Amniotic stem cell (primary cell): ENCODE measurements around the gene GPHA2.

Experiments
- DNase-seq: peaks from one replicate; lab custom pipeline; 2025; lab: John Stamatoyannopoulos, UW

Gene GPHA2

GRCh38 chr11:64890522-64890939 lies 45.2 kb downstream of the GPHA2 start:
- no peak for DNase-seq

GRCh38 chr11:64888729-64889511 lies 46.8 kb downstream of the GPHA2 start:
- no peak for DNase-seq

DNA sequence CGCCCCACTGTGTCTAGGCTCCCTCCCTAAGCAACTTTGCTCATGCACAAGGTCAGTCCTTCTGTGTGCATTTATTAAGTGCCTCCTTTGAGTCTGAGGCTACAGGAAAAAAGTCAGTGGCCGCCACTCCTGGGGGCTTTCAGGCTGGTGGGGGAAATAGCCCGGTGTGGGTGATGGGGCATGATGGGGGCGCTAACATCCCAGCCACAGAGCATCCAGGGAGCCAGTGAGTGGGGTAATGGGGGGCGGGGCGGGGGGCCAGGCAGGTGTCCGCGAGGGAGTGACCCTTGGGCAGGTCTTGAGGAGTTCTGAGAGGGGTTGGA lies 47.3 kb downstream of the GPHA2 start:
- DNase-seq: no peak

GRCh38 chr11:64887757-64888405 lies 47.8 kb downstream of the GPHA2 start:
- no peak for DNase-seq

DNA sequence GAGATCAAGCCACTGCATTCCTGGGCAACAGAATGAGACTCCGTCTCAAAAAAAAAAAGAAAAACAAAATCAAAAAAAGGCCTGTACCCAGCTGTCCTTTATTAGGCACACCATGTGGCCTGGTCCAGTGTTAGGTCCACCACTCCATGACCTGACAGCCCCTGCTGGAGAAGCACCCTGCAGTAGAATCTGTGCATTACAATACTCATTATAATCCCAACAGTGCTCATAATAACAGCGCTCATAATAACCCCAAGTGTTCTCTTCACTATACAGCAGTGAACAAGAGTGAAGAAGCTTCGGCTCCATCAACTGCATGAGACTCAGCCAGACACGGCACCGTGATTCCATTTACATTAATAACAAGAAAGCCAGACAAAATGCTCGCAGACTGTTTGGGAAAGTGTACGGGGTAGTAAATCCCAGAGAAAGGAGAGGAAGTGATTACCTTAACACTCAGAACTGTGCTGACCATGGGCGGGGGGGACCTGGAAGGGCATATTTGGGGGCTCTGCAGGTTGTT lies 48.4 kb downstream of the GPHA2 start:
- DNase-seq: no peak

- no peak for DNase-seq
These were observed 50.1 kb downstream of the GPHA2 start for GRCh38 chr11:64885367-64886286.
